Eye (tissue), 1 donor: ENCODE measurements around the gene DIABLO.
"Not testable (repeated sequence)": the region's sequence is repeated elsewhere in the genome, so short reads cannot be mapped to it uniquely, and the experiment has no call there.

ENCODE experiments used
- DNase-seq: peaks from one replicate; pipeline ENCODE4 v3.0.0-alpha.2; 2015

The DIABLO gene

DNA sequence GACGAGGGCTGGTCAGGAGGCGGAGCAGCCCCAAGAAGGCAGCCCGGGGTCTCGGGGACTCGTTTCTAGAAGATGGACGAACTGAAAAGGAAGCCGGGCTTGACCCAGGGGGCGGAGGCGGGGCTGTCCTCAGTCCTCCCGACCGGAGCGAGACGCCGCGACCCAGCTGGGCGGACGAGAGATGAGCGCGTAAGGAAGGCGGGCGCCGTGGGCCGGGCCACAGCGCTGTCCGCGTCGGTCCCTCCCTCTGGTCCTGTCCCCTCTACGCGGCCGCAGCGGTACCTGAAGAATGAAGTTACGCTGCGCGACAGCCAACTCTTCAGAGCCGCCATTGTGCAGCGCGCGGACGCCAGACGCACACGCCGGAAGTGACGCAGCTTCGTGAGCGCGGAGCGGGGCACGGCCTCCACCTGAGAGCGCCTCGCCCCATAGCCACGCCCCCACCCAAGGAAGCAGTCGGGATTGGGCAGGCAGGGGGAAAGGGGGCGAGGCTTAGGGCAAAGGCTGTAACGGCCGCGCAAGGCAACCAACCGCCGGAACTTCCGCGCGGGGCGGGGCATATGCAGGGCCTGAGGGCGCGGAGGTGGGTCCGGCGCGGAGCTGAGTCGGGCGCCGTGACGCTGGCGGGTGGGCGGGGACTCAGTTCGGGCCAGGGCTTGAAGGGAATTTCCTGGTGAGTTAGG is at the start of gene DIABLO:
Gene DIABLO (minus strand): TSS at position 370 of the 683 bp plus-strand sequence. CDS start 38 bp downstream, at position 332.
- peak; percentile 100 for DNase-seq

DNA sequence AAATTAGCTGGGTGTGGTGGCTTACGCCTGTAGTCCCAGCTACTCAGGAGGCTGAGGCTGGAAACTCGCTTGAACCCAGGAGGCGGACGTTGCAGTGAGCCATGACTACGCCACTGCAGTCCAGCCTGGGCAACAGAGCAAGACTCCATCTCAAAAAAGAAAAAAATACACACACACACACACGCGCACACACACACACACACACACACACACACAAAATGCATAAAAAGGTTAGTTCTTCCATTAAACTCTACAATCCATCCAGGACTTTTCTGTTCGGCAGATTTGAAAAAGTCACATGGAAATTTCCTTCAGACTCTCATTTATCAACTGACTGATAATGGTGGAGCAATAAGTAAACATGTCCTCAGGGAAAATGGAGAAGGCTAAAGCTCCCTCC is 49.6 kb upstream of the DIABLO start:
- no peak for DNase-seq

DNA sequence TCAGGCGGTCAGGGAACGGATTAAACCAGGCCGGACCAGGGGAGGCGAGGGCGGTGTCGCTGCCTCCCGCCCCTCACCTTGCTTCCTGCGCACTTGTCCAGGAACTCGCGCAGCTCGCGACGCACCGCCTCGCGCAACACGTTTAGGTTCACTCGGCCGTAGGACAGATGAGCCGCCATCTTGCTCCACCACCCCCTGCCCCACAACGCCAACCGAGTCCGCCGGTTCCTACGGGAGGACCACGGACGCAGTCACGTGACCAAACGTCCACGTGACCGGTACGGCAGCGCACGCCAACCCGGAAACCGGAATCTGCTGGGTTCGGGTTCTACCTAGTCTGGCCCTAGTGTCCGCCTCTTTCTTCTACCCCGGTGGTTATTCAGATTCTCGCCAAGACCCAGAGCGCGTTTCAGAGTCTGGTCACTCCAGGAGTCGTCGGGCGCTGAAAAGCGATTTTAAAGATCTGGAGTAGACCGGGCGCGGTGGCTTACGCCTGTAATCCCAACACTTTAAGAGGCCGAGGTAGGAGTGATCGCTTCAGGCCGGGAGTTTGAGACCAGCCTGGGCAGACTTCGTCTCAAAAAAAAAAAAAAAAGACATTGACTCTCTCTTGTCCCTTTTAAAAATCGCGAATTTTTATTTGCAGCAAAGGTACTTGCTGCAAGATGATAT is 40.5 kb upstream of the DIABLO start, which contains the start of gene VPS33A:
Gene VPS33A (minus strand): TSS at position 265 of the 672 bp plus-strand sequence. CDS start 86 bp downstream, at position 179.
- peak; percentile 98 for DNase-seq

DNA sequence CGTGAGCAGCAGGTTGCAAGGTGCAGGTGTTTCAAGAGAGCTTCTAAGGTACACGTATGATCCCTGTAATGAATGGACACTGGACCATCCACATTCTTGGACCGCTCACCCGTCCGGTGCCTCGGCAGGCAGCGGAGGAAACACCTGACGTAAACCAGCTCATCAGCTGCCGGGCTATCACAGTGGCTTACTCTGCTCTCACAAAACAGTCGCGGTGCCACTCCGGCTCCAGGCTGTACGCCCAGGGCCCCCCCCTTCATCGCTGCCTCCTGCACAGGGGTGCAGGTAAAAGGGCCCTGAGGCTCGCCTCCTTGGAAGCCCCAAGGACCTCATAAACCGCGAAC is 40.0 kb upstream of the DIABLO start:
- no peak for DNase-seq

- DNase-seq: no peak
Measured at GRCh38 chr12:122265476-122265875, 39.6 kb upstream of the DIABLO start.

DNA sequence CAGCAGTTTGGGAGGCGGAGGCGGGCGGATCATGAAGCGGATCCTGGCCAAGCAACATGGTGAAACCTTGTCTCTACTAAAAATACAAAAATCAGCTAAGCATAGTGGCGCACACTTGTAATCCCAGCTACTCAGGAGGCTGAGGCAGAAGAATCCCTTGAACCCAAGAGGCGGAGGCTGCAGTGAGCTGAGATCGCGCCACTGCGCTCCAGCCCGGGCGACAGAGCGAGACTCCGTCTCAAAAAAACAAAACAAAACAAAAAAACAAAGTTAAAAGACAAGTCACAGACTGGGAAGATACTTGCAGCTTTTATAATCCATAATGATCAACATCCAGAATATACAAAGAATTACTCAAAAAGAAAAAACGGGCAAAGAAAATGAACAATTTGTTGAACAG is 34.9 kb upstream of the DIABLO start:
- not testable (repeated sequence) for DNase-seq

- DNase-seq: not testable (repeated sequence)
Measured at GRCh38 chr12:122258939-122259338, 33.1 kb upstream of the DIABLO start.

GRCh38 chr12:122258462-122258861 is 32.6 kb upstream of the DIABLO start:
- not testable (repeated sequence) for DNase-seq

DNA sequence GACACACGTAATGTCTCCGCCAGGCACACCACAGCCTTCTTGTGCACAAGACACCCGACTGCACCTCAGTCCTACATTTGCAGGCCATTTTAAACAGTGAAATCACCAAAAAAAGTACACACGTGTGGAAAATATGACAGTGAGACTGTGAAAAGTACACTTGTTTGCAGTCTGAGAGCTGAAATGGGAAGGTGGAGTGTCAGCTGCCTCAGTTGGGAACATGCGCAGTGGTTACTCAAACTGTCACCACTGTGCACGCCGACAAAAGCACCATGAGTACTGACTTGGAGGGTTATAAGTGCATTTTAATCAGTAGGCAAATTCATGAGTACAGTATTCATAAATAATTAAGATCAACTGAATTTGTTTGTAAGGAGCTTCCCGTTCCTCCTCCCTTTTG is 24.7 kb upstream of the DIABLO start:
- no peak for DNase-seq

DNA sequence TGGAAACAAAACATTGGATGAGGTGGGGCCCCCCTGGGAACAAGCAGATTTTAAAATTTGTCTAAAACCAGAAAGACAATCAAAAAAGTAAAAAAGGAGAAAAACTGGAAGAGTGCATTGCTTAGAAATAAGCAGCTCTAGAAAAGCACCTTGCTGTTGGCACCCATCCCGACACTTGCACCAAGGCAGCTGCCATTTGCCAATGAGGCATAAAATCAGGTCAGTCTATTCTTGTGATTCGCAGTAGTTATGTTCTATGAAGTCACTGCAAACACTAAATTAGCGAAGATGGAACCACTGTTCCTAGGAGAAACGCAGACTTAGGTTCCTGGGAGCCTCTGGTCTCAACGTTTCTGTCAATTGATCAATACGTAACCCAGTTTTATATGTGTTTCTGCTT is 24.2 kb upstream of the DIABLO start:
- DNase-seq: peak; percentile 4

- DNase-seq: no peak
Measured at GRCh38 chr12:122245553-122245952, 19.7 kb upstream of the DIABLO start.

DNA sequence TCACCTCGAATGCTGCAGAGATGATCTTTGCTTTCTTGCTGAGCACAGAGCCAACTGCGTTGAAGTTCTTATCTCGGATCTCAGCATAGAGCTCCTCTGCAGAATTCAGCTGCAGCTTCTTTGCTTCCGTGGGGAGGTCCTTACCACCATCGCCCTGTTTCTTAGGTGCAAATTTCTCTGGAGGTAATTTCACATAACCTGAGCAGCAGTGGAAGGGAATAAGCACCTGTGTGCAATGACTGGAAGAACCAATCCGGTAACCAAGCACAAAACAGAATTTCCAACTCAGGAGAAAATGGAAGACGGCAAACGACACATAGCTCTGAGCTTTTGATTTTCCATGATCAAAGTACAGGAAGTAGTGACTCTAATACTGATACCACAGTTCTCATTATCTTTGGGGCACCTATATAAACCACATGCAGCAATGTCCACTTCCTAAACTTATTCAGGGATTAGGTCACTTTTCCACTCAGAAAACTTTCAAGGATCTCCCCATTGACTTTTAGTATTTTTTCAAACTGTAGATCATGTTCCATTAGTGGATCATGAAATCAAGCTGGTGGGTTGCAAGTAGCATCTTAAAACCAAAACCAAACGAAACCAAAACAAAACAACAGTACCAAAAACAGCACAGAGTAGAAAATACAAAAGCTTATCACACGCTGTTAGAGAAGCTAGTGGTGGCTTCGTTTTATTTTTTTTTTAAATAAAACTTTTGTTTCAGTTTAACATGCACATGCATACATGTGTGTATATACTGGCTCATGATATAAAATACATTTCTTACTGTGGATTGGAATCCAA is 18.9 kb upstream of the DIABLO start:
- no peak for DNase-seq

- DNase-seq: no peak
Measured at GRCh38 chr12:122243965-122244364, 18.1 kb upstream of the DIABLO start.

GRCh38 chr12:122238861-122239260 is 13.0 kb upstream of the DIABLO start:
- DNase-seq: no peak

- no peak for DNase-seq
Measured at GRCh38 chr12:122235741-122236140, 9.9 kb upstream of the DIABLO start.

GRCh38 chr12:122232691-122233090 is 6.8 kb upstream of the DIABLO start:
- no peak for DNase-seq

DNA sequence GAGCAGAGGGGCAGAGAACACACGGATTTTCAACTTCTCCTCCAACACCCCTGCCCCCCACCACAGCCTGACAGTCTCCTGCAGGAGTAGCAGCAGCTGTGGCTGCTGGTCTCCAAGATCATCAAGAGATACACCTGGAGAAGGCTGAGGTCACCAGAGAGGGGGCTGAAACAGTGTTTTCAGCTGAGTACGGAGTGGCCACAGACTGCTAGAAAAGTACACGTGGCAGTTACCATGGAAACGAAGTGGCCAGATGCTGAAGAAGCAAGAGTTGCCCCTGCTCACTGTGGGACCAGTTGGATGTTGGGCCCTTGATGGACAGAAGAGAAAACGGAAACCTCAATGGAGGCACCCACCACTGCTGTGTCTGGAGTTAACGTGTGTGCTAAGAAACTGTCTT is 4.9 kb upstream of the DIABLO start:
- DNase-seq: no peak

- no peak for DNase-seq
Measured at GRCh38 chr12:122228092-122228491, 2.2 kb upstream of the DIABLO start.

GRCh38 chr12:122227341-122227740 is 1.5 kb upstream of the DIABLO start:
- DNase-seq: peak; percentile 10

- peak; percentile 78 for DNase-seq
Measured at GRCh38 chr12:122226366-122227125, 694 bp upstream of the DIABLO start.

DNA sequence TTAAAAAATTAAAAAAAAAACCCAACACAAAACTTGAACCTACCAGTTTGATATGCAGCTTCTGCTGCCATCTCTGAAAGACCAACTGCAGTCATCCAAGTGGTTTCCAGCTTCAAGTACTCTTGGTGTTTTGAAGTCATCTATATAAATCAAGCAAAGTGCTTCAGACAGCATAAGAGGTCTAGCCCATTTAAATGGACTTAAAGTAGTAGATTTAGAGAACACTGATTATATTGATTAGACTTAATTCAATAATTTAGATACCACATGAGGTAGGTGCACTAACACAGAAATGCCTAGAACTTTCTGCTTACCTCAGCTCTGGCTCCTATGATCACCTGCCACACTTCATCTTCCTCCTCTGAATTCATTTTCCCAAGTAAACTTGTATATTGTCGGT is 9.4 kb downstream of the DIABLO start:
- DNase-seq: no peak

- no peak for DNase-seq
Measured at GRCh38 chr12:122215771-122216170, 10.1 kb downstream of the DIABLO start.
